ENCODE measurements around the gene SLK.

SLK gene

DNA sequence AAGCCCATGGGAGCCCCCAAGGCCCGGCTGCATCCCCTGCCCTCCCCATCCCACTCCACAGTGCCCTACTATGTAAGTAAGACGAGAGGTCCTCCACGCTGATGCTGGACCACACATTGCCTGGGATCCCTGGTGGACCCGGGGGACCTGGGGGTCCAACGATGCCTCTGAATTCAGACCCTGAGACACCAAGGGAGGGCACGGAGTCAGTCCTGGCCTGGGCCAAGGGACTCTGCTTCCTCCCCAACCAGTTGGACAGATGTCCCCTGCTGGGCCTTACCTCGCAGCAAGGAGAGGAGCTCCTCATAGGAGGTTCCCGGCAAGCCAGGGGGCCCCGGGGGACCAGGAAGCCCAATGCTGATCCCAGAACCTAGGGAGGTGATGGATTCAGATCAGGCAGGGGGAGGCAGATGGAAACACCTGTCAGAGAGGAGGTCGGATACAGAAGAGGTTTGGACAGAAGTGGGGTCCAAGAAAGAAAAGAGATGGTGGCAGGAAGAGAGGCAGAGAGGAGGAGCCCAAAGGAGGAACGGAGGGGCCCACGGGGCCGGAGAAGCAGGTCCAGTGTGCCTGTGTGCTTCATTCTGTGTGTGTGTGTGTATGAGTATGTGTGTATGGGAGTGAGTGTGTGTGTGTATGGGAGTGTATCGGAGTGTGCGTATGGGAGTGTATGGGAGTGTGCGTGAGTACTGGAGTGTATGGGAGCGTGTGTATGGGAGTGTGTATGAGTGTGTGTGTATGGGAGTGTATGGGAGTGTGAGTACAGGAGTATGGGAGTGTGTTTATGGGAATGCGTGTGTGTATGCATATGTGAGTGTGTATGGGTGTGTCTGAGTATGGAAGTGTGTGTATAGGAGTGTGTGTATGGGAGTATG is 68.5 kb downstream of the SLK start:
- Histone ChIP-seq H3K27ac (ENCODE audit: low read depth in 2 of 2, low read length in 2 of 2) (no peak overlapping the region), H3K36me3 (ENCODE audit: control insufficient read depth in 2 of 2, insufficient read depth in 2 of 2, low read length in 2 of 2) (peaks cover 15 to 35% of the 10 kb centered on the region in 2 donors), H3K27me3 (ENCODE audit: control insufficient read depth in 2 of 2, insufficient read depth in 2 of 2, low read length in 2 of 2) (no peaks in the 10 kb centered on the region), H3K4me1 (ENCODE audit: control insufficient read depth in 2 of 2, insufficient read depth in 2 of 2, low read length in 2 of 2) (no peaks in the 10 kb centered on the region), H3K4me3 (ENCODE audit: low read length in 2 of 2) (no peak overlapping the region), H3K9me3 (ENCODE audit: control insufficient read depth in 2 of 2, low read length in 2 of 2) (no peaks in the 10 kb centered on the region), H3K9ac (ENCODE audit: low read depth in 1 of 2, low read length in 2 of 2) (no peak overlapping the region)

GRCh38 chr10:104036069-104036384 is 69.1 kb downstream of the SLK start:
- no peaks in the 10 kb centered on the region for H3K27me3 ChIP-seq (ENCODE audit: control insufficient read depth in 2 of 2, insufficient read depth in 2 of 2, low read length in 2 of 2)
- no peaks in the 10 kb centered on the region for H3K9me3 ChIP-seq (ENCODE audit: control insufficient read depth in 2 of 2, low read length in 2 of 2)
- peaks cover 11 to 32% of the 10 kb centered on the region in 2 donors for H3K36me3 ChIP-seq (ENCODE audit: control insufficient read depth in 2 of 2, insufficient read depth in 2 of 2, low read length in 2 of 2)
- H3K9ac ChIP-seq (ENCODE audit: low read depth in 1 of 2, low read length in 2 of 2), result no peak overlapping the region
- H3K27ac ChIP-seq (ENCODE audit: low read depth in 2 of 2, low read length in 2 of 2), result no peak overlapping the region
- H3K4me3 ChIP-seq (ENCODE audit: low read length in 2 of 2), result no peak overlapping the region
- no peaks in the 10 kb centered on the region for H3K4me1 ChIP-seq (ENCODE audit: control insufficient read depth in 2 of 2, insufficient read depth in 2 of 2, low read length in 2 of 2)

GRCh38 chr10:104036518-104037260 is 69.7 kb downstream of the SLK start:
- H3K4me3 ChIP-seq (ENCODE audit: low read length in 2 of 2), result no peak overlapping the region
- H3K27me3 ChIP-seq (ENCODE audit: control insufficient read depth in 2 of 2, insufficient read depth in 2 of 2, low read length in 2 of 2), result no peaks in the 10 kb centered on the region
- H3K36me3 ChIP-seq (ENCODE audit: control insufficient read depth in 2 of 2, insufficient read depth in 2 of 2, low read length in 2 of 2), result peaks cover 11 to 28% of the 10 kb centered on the region in 2 donors
- H3K9me3 ChIP-seq (ENCODE audit: control insufficient read depth in 2 of 2, low read length in 2 of 2), result no peaks in the 10 kb centered on the region
- H3K27ac ChIP-seq (ENCODE audit: low read depth in 2 of 2, low read length in 2 of 2), result no peak overlapping the region
- no peak overlapping the region for H3K9ac ChIP-seq (ENCODE audit: low read depth in 1 of 2, low read length in 2 of 2)
- H3K4me1 ChIP-seq (ENCODE audit: control insufficient read depth in 2 of 2, insufficient read depth in 2 of 2, low read length in 2 of 2), result no peaks in the 10 kb centered on the region

- H3K27ac ChIP-seq (ENCODE audit: low read depth in 2 of 2, low read length in 2 of 2), result no peak overlapping the region
- H3K36me3 ChIP-seq (ENCODE audit: control insufficient read depth in 2 of 2, insufficient read depth in 2 of 2, low read length in 2 of 2), result peaks cover 11 to 22% of the 10 kb centered on the region in 2 donors
- no peaks in the 10 kb centered on the region for H3K4me1 ChIP-seq (ENCODE audit: control insufficient read depth in 2 of 2, insufficient read depth in 2 of 2, low read length in 2 of 2)
- no peak overlapping the region for H3K4me3 ChIP-seq (ENCODE audit: low read length in 2 of 2)
- no peak overlapping the region for H3K9ac ChIP-seq (ENCODE audit: low read depth in 1 of 2, low read length in 2 of 2)
- H3K27me3 ChIP-seq (ENCODE audit: control insufficient read depth in 2 of 2, insufficient read depth in 2 of 2, low read length in 2 of 2), result no peaks in the 10 kb centered on the region
- no peaks in the 10 kb centered on the region for H3K9me3 ChIP-seq (ENCODE audit: control insufficient read depth in 2 of 2, low read length in 2 of 2)
These were observed 70.5 kb downstream of the SLK start for GRCh38 chr10:104037261-104037951.

- Histone ChIP-seq H3K36me3 (ENCODE audit: control insufficient read depth in 2 of 2, insufficient read depth in 2 of 2, low read length in 2 of 2) (peaks cover 5 to 13% of the 10 kb centered on the region in 2 donors), H3K4me1 (ENCODE audit: control insufficient read depth in 2 of 2, insufficient read depth in 2 of 2, low read length in 2 of 2) (no peaks in the 10 kb centered on the region), H3K9me3 (ENCODE audit: control insufficient read depth in 2 of 2, low read length in 2 of 2) (no peaks in the 10 kb centered on the region), H3K27me3 (ENCODE audit: control insufficient read depth in 2 of 2, insufficient read depth in 2 of 2, low read length in 2 of 2) (no peaks in the 10 kb centered on the region), H3K9ac (ENCODE audit: low read depth in 1 of 2, low read length in 2 of 2) (no peak overlapping the region), H3K4me3 (ENCODE audit: low read length in 2 of 2) (no peak overlapping the region), H3K27ac (ENCODE audit: low read depth in 2 of 2, low read length in 2 of 2) (no peak overlapping the region)
These were observed 71.6 kb downstream of the SLK start for GRCh38 chr10:104038537-104038936.

- Histone ChIP-seq H3K36me3 (ENCODE audit: control insufficient read depth in 2 of 2, insufficient read depth in 2 of 2, low read length in 2 of 2) (peaks cover 5 to 10% of the 10 kb centered on the region in 2 donors), H3K4me3 (ENCODE audit: low read length in 2 of 2) (no peak overlapping the region), H3K9ac (ENCODE audit: low read depth in 1 of 2, low read length in 2 of 2) (no peak overlapping the region), H3K9me3 (ENCODE audit: control insufficient read depth in 2 of 2, low read length in 2 of 2) (no peaks in the 10 kb centered on the region), H3K27ac (ENCODE audit: low read depth in 2 of 2, low read length in 2 of 2) (no peak overlapping the region), H3K4me1 (ENCODE audit: control insufficient read depth in 2 of 2, insufficient read depth in 2 of 2, low read length in 2 of 2) (no peaks in the 10 kb centered on the region), H3K27me3 (ENCODE audit: control insufficient read depth in 2 of 2, insufficient read depth in 2 of 2, low read length in 2 of 2) (no peaks in the 10 kb centered on the region)
These were observed 72.2 kb downstream of the SLK start for GRCh38 chr10:104038958-104039752.

DNA sequence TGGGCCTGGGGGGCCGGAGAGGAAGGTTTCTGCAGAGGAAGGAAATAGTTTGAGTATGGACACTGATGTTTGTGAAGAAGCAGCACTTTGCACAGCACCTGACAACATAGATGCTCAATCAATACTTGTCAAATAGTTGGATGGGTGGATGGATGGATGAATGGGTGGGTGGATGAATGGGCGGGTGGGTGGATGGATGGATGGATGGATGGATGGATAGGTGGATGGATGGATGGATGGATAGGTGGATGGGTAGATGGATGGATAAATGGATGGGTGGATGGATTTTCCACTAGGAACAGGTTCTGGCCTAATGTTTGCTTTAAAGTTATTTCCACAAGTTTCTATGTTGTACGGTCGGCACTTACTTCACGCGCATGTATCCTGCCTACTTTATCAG is 73.4 kb downstream of the SLK start:
- no peak overlapping the region for H3K4me3 ChIP-seq (ENCODE audit: low read length in 2 of 2)
- H3K9me3 ChIP-seq (ENCODE audit: control insufficient read depth in 2 of 2, low read length in 2 of 2), result no peaks in the 10 kb centered on the region
- H3K9ac ChIP-seq (ENCODE audit: low read depth in 1 of 2, low read length in 2 of 2), result no peak overlapping the region
- peaks cover 0 to 2% of the 10 kb centered on the region in 2 donors for H3K27me3 ChIP-seq (ENCODE audit: control insufficient read depth in 2 of 2, insufficient read depth in 2 of 2, low read length in 2 of 2)
- H3K36me3 ChIP-seq (ENCODE audit: control insufficient read depth in 2 of 2, insufficient read depth in 2 of 2, low read length in 2 of 2), result peaks cover 5 to 10% of the 10 kb centered on the region in 2 donors
- no peak overlapping the region for H3K27ac ChIP-seq (ENCODE audit: low read depth in 2 of 2, low read length in 2 of 2)
- no peaks in the 10 kb centered on the region for H3K4me1 ChIP-seq (ENCODE audit: control insufficient read depth in 2 of 2, insufficient read depth in 2 of 2, low read length in 2 of 2)

GRCh38 chr10:104040862-104041789 is 74.2 kb downstream of the SLK start:
- Histone ChIP-seq H3K9me3 (ENCODE audit: control insufficient read depth in 2 of 2, low read length in 2 of 2) (no peaks in the 10 kb centered on the region), H3K4me1 (ENCODE audit: control insufficient read depth in 2 of 2, insufficient read depth in 2 of 2, low read length in 2 of 2) (no peaks in the 10 kb centered on the region), H3K27ac (ENCODE audit: low read depth in 2 of 2, low read length in 2 of 2) (no peak overlapping the region), H3K9ac (ENCODE audit: low read depth in 1 of 2, low read length in 2 of 2) (no peak overlapping the region), H3K4me3 (ENCODE audit: low read length in 2 of 2) (no peak overlapping the region), H3K36me3 (ENCODE audit: control insufficient read depth in 2 of 2, insufficient read depth in 2 of 2, low read length in 2 of 2) (peaks cover 5 to 6% of the 10 kb centered on the region in 2 donors), H3K27me3 (ENCODE audit: control insufficient read depth in 2 of 2, insufficient read depth in 2 of 2, low read length in 2 of 2) (peaks cover 0 to 2% of the 10 kb centered on the region in 2 donors)

All from mucosa of rectum (tissue), 2 donors.